HG03025 (cell line): ENCODE measurements around the gene ZNF638.
"Not testable (repeated sequence)": the region's sequence is repeated elsewhere in the genome, so short reads cannot be mapped to it uniquely, and the experiment has no call there.

Experiments
- ATAC-seq: cut with Tn5 transposase; IDR thresholded peaks from one replicate; pipeline ENCODE4 v1.9.1; 2021; ENCODE audit warnings: mild to moderate bottlenecking, moderate library complexity; ENCODE audit not compliant: unreplicated experiment, low FRiP score

Gene ZNF638, protein sequence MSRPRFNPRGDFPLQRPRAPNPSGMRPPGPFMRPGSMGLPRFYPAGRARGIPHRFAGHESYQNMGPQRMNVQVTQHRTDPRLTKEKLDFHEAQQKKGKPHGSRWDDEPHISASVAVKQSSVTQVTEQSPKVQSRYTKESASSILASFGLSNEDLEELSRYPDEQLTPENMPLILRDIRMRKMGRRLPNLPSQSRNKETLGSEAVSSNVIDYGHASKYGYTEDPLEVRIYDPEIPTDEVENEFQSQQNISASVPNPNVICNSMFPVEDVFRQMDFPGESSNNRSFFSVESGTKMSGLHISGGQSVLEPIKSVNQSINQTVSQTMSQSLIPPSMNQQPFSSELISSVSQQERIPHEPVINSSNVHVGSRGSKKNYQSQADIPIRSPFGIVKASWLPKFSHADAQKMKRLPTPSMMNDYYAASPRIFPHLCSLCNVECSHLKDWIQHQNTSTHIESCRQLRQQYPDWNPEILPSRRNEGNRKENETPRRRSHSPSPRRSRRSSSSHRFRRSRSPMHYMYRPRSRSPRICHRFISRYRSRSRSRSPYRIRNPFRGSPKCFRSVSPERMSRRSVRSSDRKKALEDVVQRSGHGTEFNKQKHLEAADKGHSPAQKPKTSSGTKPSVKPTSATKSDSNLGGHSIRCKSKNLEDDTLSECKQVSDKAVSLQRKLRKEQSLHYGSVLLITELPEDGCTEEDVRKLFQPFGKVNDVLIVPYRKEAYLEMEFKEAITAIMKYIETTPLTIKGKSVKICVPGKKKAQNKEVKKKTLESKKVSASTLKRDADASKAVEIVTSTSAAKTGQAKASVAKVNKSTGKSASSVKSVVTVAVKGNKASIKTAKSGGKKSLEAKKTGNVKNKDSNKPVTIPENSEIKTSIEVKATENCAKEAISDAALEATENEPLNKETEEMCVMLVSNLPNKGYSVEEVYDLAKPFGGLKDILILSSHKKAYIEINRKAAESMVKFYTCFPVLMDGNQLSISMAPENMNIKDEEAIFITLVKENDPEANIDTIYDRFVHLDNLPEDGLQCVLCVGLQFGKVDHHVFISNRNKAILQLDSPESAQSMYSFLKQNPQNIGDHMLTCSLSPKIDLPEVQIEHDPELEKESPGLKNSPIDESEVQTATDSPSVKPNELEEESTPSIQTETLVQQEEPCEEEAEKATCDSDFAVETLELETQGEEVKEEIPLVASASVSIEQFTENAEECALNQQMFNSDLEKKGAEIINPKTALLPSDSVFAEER (N-terminal part only)

DNA sequence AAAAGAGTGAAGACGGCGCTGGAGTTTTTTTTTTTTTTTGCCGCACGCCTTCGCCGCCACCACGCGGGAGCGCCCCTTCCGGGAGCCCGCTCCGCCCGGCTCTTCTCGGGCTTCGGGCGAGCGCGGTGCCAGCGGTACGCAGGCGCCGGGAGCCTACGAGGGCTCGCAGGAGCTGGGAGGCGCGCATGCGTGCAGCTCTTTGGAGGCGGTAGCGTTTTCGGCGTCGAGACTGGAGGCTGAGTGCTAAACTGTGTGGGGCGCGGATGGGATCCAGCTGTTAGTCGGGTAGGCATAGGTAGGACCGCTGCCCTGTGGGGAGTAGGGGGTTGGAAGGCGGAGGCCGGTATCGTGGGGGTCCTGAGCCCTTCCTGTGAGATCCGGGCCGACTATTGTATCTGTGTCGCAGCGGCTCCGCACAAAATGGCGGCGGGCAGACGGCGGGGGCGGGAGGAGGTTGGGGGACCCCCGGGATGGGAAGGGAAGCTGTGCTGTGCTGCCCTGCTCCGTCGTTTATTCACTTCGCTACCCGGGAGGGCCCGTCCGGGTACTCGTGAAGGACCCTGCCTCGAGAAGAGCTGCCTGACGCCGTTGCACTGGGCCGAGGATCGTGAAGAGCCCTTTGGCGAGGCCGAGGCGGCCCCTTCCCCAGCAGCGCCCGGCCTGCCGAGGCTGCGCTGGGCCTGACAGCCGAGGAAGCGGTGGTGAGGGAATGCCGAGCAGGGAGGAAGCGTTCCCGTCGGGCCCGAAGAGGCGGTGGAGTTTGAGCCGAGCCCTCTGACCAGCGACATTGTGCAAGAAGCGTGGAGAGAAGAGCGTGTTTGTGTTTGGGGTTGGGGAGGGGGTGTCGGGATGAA is at the start of gene ZNF638:
Gene ZNF638, plus strand, starts transcription at position 202 of the 854 bp plus-strand sequence. CDS start 17,173 bp downstream, outside the sequence.
- ATAC-seq, result peak; percentile 95

DNA sequence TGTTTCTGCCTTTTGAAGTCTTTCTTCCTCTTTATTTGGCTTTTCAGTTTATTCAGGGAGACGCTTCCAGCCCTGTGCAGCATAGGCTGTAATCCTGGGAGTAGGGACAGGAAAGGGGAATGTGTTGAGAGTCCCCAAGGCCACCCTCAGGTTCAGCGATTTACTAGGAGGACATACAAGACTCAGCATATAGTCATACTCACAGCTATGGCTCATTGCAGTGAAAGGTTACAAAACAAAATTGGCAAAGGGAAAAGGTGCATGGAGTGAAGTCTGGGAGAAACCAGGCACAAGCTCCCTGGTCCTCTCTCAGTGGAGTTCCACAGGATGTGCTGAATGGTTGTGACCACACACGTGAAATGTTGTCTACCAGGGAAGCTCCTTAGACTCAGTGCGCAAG is 49.6 kb upstream of the ZNF638 start:
- ATAC-seq, result no peak

DNA sequence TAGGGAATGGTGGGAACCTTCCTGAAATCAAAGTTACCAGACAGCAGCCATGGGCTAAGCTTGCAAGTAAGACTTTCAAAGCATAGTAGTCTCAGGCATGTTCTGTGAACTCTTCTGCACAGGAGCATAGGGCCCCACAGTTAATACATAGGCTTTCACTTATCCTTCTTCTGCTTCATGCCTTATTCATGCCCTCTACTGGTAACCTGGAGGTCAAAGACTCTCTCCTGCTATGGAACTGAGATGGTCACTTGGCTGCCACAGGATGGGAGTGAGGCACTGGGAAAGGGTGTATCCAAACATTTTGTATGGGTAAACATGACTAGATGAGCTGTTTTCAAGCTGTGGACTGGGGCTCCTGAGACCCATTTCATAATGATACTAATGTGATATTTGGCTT is 49.1 kb upstream of the ZNF638 start:
- ATAC-seq, result no peak

DNA sequence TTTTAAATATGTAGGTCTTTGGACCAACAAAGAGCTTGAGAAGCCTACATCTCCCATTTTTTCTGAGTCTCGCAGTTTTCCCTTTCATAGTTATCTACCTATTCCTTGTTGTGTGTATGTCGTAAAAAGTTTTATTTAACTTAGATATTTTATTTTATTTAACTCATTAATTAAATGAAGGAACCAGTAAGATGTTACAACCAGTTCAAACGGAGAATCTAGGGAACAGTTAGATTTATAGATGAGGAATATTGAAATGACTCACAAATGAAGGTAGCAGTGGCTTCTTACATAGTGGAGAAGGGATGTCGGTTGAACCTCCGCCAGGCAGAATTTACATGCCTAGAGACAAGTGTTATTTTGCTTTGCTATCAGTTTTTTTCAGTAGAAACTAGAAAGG is 48.5 kb upstream of the ZNF638 start:
- no peak for ATAC-seq

DNA sequence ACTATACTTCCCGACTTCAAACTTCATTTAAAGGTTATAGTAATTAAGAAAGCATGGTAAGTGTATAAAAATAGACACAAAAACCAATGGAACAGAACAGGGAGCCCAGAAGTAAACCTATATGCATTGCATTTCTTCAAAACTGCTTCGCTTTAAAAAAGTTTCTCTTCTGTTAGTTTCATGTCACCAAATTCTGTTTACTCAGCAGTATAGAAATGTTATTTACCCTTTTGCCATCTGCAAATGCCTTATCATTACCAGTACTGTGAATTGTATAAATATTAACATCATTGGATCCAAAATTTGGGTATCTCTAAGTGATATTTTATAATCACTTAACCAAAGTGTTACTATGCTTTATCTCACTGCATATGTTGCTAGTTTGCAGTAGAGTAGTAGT is 45.9 kb upstream of the ZNF638 start:
- no peak for ATAC-seq

DNA sequence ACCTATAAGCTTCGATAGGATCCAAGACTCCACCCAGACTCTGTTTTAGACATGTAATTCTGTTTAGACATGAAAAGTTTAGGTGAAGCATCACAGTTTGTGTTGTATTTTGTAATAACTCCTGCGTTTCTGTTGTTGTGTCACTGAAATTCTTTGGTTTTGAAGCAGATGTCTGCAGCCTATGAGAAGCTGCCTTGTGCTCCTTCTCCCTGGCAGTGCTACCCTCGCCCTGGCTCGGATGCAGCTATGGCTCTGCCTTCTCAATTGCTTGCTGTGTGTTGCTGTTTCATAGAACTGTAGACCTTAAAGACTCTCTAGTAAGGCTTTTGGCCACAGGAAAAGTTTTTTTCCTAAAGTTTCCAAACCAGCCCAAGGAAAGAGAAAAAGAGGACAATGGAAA is 40.2 kb upstream of the ZNF638 start:
- no peak for ATAC-seq

DNA sequence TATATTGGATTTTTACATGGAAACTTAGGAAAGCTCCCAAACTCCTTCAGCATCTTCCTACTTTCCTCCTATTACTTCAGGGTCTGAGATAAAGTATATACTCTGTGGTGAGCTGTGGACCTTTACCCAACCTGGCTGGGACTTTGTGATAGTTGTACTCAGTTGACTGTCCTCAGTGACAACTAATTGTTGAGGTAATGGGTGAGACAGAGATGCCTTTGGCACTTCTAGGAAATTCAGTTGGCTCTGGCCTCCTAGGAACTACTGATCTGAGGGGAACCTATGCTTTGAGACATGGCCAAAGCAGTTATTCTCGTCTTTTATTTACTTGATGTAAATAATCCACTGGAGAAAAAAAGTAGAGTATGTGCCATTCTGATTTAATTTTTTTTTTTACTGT is 39.4 kb upstream of the ZNF638 start:
- no peak for ATAC-seq

DNA sequence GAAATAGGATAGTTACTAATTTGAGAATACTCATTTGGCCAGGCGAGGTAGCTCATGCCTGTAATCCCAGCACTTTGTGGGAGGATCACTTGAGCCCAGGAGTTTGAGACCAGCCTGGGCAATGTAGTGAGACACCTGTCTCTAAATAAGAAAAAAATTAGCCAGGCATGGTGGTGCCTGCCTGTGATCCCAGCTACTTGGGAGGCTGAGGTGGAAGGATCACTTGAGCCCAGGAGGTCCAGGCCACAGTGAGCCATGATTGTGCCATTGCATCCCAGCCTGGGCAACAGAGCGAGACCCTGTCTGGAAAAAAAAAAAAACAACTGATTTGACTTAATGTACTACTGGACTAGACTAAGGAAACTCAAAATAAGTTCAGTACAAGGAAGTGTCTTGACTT is 32.7 kb upstream of the ZNF638 start:
- no peak for ATAC-seq

DNA sequence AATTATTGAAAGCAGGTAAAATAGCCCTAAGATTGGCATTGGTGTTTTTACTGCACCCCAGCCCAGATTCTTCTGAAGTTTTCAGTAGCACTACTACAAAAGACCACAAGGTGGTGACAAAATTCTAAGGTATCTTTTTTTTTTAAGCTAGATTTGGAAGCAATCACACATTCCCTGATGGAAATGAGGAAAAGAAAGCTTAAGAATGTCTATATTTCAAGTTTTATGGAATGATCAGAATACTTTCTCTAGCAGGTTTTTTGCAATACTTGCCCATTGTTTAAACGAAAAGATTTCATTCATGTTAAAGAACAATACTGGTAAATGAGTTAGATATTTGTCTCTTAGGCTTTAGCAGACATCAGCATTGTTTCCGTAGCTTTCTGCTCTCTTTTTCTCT is 32.1 kb upstream of the ZNF638 start:
- no peak for ATAC-seq

DNA sequence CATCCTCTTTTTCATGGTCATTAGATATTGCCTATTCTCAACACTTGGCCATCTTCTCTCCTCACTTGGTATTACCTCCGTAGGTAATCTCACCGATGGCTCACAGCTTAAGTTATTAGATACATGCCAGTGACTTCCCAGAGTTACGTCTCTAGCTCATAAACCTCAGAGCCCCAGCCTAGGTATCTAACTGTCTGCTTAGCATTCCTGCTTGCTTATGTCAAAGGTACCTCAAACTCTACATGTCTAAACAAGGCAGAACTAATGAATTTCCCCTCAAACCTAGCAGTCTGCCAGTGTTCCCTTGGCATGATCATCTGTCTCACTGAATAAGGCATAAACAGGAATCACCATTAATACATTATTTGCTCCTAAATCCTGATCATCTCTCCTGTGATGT is 27.7 kb upstream of the ZNF638 start:
- ATAC-seq, result no peak

DNA sequence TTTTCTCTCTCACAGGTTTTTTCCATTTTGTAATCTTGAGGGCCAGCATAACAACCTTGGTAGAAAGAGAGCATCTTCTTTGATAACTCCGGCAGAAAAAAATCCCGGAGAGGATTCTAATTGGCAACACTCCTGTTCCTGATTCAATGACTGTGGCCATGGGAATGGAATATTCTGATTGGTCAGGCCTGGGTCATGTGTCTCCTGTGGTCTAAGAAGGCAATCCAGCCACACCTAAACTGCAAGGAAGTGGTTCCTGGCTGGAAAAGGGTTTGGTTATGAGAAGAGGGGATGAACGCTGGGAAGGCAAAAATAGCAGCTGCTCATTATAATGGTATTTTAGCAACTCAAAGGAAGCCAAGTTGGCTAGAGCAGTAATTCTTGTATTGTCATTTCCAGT is 24.8 kb upstream of the ZNF638 start:
- no peak for ATAC-seq

DNA sequence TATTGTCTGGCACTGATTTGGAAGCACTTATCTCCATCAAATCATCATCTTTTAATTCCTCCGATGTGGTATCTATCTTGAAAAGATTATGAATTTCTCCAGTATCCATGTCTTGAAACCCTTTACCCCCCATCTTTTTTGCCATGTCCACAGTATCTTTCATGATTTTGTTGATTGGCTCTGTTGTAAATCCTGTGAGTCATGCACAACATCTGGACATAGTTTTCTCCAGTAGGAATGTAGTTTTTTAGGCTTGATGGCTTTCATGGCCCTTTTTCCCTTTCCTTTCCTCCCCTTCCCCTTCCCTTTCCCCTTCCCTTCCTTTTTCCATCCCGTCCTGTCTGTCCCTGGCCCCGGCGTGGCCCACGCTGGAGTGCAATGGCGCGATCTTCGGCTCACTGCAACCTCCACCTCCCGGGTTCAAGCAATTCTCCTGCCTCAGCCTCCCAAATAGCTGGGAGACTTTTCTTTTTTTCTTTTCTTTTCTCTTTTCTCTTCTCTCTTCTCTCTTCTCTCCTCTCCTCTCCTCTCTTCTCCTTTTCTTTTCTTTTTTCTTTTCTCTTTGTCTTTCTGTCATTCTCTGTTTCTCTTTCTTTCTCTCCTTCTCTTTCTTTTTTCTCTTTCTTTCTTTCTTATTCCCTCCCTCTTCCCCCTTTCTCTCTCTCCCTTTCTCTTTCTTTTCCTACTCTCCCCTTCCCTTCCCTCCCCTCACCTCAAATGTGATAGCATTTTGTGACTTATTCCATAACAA is 18.4 kb upstream of the ZNF638 start:
- no peak for ATAC-seq

DNA sequence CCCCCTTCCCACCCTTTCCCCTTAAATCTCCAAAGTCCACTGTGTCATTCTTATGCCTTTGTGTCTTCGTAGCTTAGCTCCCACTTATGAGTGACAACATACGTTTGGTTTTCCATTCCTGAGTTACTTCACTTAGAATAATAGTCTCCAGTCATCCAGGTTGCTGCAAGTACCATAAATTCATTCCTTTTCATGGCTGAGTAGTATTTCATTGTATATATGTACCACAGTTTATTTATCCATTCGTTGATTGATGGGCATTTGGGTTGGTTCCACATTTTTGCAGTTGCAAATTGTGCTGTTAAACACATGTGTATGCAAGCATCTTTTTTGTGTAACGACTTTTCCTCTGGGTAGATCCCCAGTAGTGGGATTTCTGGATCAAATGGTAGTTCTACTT is 14.5 kb upstream of the ZNF638 start:
- no peak for ATAC-seq

DNA sequence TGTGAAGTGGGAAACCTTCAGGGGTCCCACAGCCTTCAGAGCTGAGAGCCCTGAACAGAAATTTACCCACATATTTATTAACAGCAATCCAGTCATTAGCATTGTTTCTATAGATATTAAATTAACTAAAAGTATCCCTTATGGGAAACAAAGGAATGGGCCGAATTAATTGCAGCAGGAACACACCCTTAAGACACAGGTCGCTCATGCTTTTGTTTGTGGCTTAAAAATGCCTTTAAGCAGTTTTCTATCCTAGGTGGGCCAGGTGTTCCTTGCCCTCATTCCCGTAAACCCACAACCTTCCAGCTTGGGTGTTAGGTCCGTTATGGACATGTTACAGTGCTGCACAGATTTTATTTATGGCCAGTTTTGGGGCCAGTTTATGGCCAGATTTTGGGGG is 13.7 kb upstream of the ZNF638 start:
- not testable (repeated sequence) for ATAC-seq

DNA sequence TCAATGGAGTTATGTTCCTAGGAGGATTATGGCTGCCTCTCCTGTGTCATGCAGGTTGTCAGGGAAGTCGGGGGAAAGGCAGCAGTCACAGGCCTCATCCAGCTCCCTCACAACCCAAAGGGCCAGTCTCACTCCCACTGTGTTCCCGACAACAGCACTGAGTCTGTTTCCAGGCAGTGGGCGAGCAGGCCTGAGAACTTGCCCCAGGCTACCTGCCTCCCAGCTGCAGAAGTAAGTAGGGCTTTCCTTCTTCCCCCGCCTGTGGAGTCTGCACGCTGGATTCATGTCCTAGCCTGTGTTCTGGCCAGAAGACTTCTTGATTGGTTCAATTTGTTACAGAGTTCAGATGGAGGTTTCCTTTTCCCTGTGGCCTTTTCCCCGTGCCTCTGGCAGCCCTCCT is 8.2 kb upstream of the ZNF638 start:
- ATAC-seq, result no peak

DNA sequence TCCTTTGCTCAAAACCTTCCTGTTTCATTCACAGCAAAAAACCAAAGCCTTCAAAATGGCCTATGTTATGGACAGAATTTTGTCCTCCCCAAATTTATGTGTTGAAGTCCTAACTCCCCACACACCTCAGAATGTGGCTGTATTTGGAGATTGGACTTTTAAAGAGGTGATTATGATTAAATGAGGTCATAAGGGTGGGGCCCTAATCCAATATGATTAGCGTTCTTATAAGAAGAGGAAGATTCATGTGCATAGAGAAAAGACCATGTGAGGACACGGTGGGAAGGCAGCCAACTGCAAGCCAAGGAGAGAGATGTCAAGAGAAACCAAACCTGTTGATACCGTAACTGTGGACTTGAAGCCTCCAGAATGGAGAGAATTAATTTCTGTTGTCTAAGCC is 4.6 kb upstream of the ZNF638 start:
- ATAC-seq, result no peak

DNA sequence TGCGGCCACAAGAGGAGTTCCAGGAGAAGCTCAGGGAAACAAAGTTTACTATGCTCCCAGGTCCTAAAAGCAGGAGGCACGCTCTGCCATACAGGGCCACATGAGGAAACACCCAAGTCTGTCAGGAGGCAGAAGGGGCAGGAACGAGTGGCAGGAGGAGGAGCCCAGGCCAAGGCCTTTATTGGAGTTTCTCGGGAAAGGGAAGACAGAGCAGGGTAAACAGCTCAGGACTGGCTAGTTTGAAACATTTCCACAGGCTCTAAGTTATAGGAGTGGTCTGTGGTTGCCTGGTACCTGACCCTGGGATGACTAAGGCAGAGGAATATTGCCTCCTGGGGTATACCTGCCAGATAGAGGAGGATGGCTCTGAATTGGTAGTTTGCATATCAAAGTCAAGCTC is 3.7 kb upstream of the ZNF638 start:
- ATAC-seq, result no peak

DNA sequence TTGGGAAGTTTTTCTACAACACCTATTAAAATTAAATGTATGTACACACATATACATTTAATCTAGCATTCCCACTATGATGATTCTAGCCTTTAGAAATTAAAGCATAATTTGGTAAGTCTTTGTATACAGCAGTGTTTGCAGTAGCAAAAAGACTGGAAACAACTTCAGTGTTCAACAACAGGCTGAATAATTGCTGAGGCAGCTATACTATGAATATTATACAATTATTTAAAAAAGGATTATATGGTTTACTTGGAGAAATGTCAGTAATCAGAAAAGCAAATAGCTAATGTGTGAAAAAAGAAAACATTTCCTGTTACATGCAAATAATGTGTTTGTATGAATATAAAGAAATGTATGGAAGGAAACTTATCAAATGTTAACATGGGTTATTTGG is 1.4 kb upstream of the ZNF638 start:
- no peak for ATAC-seq

DNA sequence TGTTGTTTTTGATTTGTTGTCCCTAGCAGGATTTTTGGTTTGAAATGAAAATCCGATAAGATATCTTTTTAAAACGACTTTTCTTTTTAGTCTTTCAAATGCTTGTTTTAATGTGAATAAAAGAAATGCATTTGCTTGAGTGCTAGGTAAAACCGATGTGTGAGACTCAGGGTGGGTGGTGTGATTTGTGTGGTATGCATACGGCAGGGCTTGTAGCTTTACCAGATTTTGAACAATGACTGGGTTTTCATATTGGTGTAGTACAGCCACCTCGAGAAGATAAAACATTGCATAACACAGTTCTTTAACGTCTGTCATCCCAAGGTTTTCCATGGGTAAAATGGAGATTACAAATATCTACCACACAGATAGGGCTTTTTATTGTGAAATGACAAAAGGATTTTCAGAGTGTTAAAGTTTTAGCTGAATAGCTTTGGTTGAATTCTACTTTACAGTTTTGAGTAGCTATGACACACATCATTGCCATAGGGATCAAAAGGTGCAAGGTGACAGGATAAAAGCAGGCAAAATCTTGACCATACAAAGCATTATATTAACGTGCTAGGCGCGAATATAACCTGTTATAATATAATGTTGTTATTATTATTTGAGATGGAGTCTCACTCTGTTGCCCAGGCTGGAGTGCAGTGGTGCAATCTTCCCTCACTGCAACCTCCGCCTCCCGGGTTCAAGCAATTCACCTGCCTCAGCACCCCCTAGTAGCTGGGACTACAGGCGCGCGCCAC is 824 bp upstream of the ZNF638 start:
- no peak for ATAC-seq
